Tibial nerve (tissue), 4 donors: ENCODE results near the gene GNL3L. TPM values are rescaled to one million over a fixed set of nuclear protein-coding genes. Genes with fewer than 3 reads are reported as not detected.
"Not testable (repeated sequence)": the region's sequence is repeated elsewhere in the genome, so short reads cannot be mapped to it uniquely, and the experiment has no call there.

ENCODE experiments used
- DNase-seq, 2 donors: peaks; one replicate each; pipeline ENCODE4 v3.0.0-alpha.2; 2019; ENCODE audit warnings: low spot score in 2 of 2
- H3K27ac ChIP-seq, 4 donors: fragments of 200-600 bp; sonication (generic) in 3 of 4; one replicate each; pipeline ENCODE4 v1.5.1; 2017 to 2019; ENCODE audit warnings: mild to moderate bottlenecking in 1 of 4
- H3K27me3 ChIP-seq, 2 donors: fragments of 200-600 bp; sonication (generic) in 1 of 2; one replicate each; pipeline versions ENCODE4 v1.5.1 to v1.6.0; 2017 to 2019
- H3K36me3 ChIP-seq, 3 donors: fragments of 200-600 bp; sonication (generic); one replicate each; pipeline ENCODE4 v1.5.1; 2018 to 2019
- H3K4me1 ChIP-seq, 4 donors: fragments of 200-600 bp; sonication (generic) in 3 of 4; one replicate each; pipeline ENCODE4 v1.5.1; 2017 to 2019
- H3K4me3 ChIP-seq, 4 donors: fragments of 200-600 bp; sonication (generic) in 3 of 4; one replicate each; pipeline ENCODE4 v1.5.1; 2017 to 2019; ENCODE audit warnings: mild to moderate bottlenecking in 1 of 4, moderate library complexity in 1 of 4
- H3K9me3 ChIP-seq, 4 donors: fragments of 200-600 bp; sonication (generic) in 3 of 4; one replicate each; pipeline ENCODE4 v1.5.1; 2017 to 2019
- CTCF ChIP-seq, 5 experiments: fragments of 200-600 bp in 3 of 5; fragments of 450-650 bp in 2 of 5; sonication (generic) in 3 of 5; IDR thresholded peaks; one replicate each; pipeline ENCODE4 v1.5.1; 2016 to 2019; ENCODE audit warnings: antibody characterized with exemption in 5 of 5, mild to moderate bottlenecking in 3 of 5, moderate library complexity in 2 of 5
- EP300 ChIP-seq, 2 donors: sonication (generic); formaldehyde crosslinking; IDR thresholded peaks; one replicate each; pipeline ENCODE4 v1.6.1; 2017; ENCODE audit warnings: antibody characterized with exemption in 2 of 2, mild to moderate bottlenecking in 1 of 2
- POLR2A ChIP-seq, 2 donors: fragments of 450-650 bp; IDR thresholded peaks; one replicate each; pipeline ENCODE4 v1.6.1; 2017; ENCODE audit warnings: antibody characterized with exemption in 2 of 2, mild to moderate bottlenecking in 2 of 2, moderate library complexity in 2 of 2
- WGBS, 2 donors: methylation state at CpG; one replicate each; pipeline ENCODE4 v1.1.5; 2018; 5-methylcytosine and 5-hydroxymethylcytosine counted together
- total RNA-seq, 4 donors: library from RNA; depleted of rRNA; stranded (reverse); fragments of >200 nt; gene quantifications; one replicate each; pipeline ENCODE4 v1.1.0, GENCODE V29; 2016

GNL3L gene
- total RNA-seq, 4 donors from 2014 or later: 23.2 to 45.9 (median 27.1) TPM

- Histone ChIP-seq H3K4me3 (no peak overlapping the region), H3K4me1 (no peaks in the 10 kb centered on the region), H3K9me3 (no peaks in the 10 kb centered on the region), H3K27me3 (no peaks in the 10 kb centered on the region), H3K27ac (no peak overlapping the region), H3K36me3 (peaks cover 0 to 70% (median 2%) of the 10 kb centered on the region in 3 donors)
- TF ChIP-seq POLR2A (IDR thresholded peaks at IDR 0.05) (no peak), CTCF (IDR thresholded peaks at IDR 0.05) (no peak), EP300 (IDR thresholded peaks at IDR 0.05) (no peak)
- WGBS, 2 donors: 85 to 89% methylated on average over 10 to 11 of the region's 11 CpGs
- DNase-seq: no peak
These were observed 30.4 kb downstream of the GNL3L start for GRCh38 chrX:54560411-54560810.

GRCh38 chrX:54561622-54562021, 31.6 kb downstream of the GNL3L start:
- no peak overlapping the region for H3K27ac ChIP-seq
- no peaks in the 10 kb centered on the region for H3K4me1 ChIP-seq
- TF ChIP-seq CTCF (IDR thresholded peaks at IDR 0.05) (no peak), POLR2A (IDR thresholded peaks at IDR 0.05) (no peak), EP300 (IDR thresholded peaks at IDR 0.05) (no peak)
- DNase-seq: no peak
- H3K4me3 ChIP-seq: no peak overlapping the region
- H3K9me3 ChIP-seq: no peaks in the 10 kb centered on the region
- 71 to 80% methylated on average over 1 of the region's 1 CpG for WGBS, 2 donors
- peaks cover 0 to 60% (median 2%) of the 10 kb centered on the region in 3 donors for H3K36me3 ChIP-seq
- H3K27me3 ChIP-seq: no peaks in the 10 kb centered on the region

GRCh38 chrX:54564936-54565335, 34.9 kb downstream of the GNL3L start:
- H3K27ac ChIP-seq: no peak overlapping the region
- no peak overlapping the region for H3K4me3 ChIP-seq
- 78 to 83% methylated on average over 5 of the region's 5 CpGs for WGBS, 2 donors
- peaks cover 0 to 1% (median under 1%) of the 10 kb centered on the region in 4 donors for H3K9me3 ChIP-seq
- TF ChIP-seq EP300 (IDR thresholded peaks at IDR 0.05): no peak
- no peak for TF ChIP-seq CTCF (IDR thresholded peaks at IDR 0.05)
- no peak for TF ChIP-seq POLR2A (IDR thresholded peaks at IDR 0.05)
- DNase-seq: no peak
- peaks cover 0 to 33% (median 0%) of the 10 kb centered on the region in 3 donors for H3K36me3 ChIP-seq
- H3K27me3 ChIP-seq: no peaks in the 10 kb centered on the region
- no peaks in the 10 kb centered on the region for H3K4me1 ChIP-seq

GRCh38 chrX:54570332-54570731, 40.3 kb downstream of the GNL3L start:
- Histone ChIP-seq H3K4me1 (no peaks in the 10 kb centered on the region), H3K27me3 (no peaks in the 10 kb centered on the region), H3K4me3 (no peak overlapping the region), H3K9me3 (peaks cover 0 to 7% (median 3%) of the 10 kb centered on the region in 4 donors), H3K27ac (no peak overlapping the region), H3K36me3 (peaks cover 0 to 4% (median 0%) of the 10 kb centered on the region in 3 donors)
- TF ChIP-seq CTCF (IDR thresholded peaks at IDR 0.05) (no peak), EP300 (IDR thresholded peaks at IDR 0.05) (no peak), POLR2A (IDR thresholded peaks at IDR 0.05) (no peak)
- DNase-seq: no peak

GRCh38 chrX:54572641-54573040, 42.6 kb downstream of the GNL3L start:
- H3K27me3 ChIP-seq, DNase-seq, H3K27ac ChIP-seq, H3K4me1 ChIP-seq, H3K9me3 ChIP-seq, H3K4me3 ChIP-seq: not testable (repeated sequence)
- peaks cover 0 to 13% (median 0%) of the 10 kb centered on the region in 3 donors for H3K36me3 ChIP-seq
- WGBS, 2 donors: no CpG with 5 or more reads among the region's 31 CpGs

- Histone ChIP-seq H3K4me3 (no peak overlapping the region), H3K36me3 (no peaks in the 10 kb centered on the region), H3K9me3 (no peaks in the 10 kb centered on the region), H3K4me1 (no peaks in the 10 kb centered on the region), H3K27ac (no peak overlapping the region), H3K27me3 (no peaks in the 10 kb centered on the region)
- no peak for DNase-seq
- TF ChIP-seq POLR2A (IDR thresholded peaks at IDR 0.05) (no peak), CTCF (IDR thresholded peaks at IDR 0.05) (no peak), EP300 (IDR thresholded peaks at IDR 0.05) (no peak)
- WGBS, 2 donors: 55 to 76% methylated on average over 2 of the region's 2 CpGs
These were observed 67.7 kb downstream of the GNL3L start for GRCh38 chrX:54597728-54598127.
